Mesenchymal stem cell (in vitro differentiated cells and primary cell): Measurements from ENCODE around the gene NDUFA11.
"Not testable (repeated sequence)": the region's sequence is repeated elsewhere in the genome, so short reads cannot be mapped to it uniquely, and the experiment has no call there.

ENCODE experiments used
- DNase-seq: peaks from one replicate; pipeline ENCODE4 v3.0.0-alpha.2; 2013
- H2AFZ ChIP-seq: one replicate; pipeline ENCODE4 v1.6.1; 2013; ENCODE audit warnings: low read depth, mild to moderate bottlenecking, control low read depth, inconsistent platforms, low read length, moderate library complexity
- H2AK5ac ChIP-seq: 2 replicates; pipeline ENCODE4 v1.6.1; 2013; ENCODE audit warnings: low read length, moderate library complexity, mild to moderate bottlenecking, inconsistent platforms; ENCODE audit not compliant: severe bottlenecking
- H2BK120ac ChIP-seq: one replicate; pipeline ENCODE4 v1.6.1; 2013; ENCODE audit warnings: low read depth, mild to moderate bottlenecking, inconsistent platforms, low read length, moderate library complexity
- H2BK12ac ChIP-seq, 2 experiments: one replicate each; pipeline ENCODE4 v1.6.1; 2013; ENCODE audit warnings: inconsistent platforms in 2 of 2, low read length in 2 of 2, mild to moderate bottlenecking in 2 of 2, moderate library complexity in 2 of 2, control low read depth in 1 of 2
- H2BK15ac ChIP-seq: one replicate; pipeline ENCODE4 v1.6.1; 2013; ENCODE audit warnings: mild to moderate bottlenecking, low read depth, inconsistent platforms; ENCODE audit not compliant: poor library complexity, severe bottlenecking
- H2BK5ac ChIP-seq: 2 replicates; pipeline ENCODE4 v1.6.1; 2013; ENCODE audit warnings: low read depth, mild to moderate bottlenecking, low read length, control low read depth, inconsistent platforms; ENCODE audit not compliant: poor library complexity, severe bottlenecking
- H3K14ac ChIP-seq, 2 experiments: one replicate each; pipeline ENCODE4 v1.6.1; 2013; ENCODE audit warnings: inconsistent platforms in 2 of 2, low read length in 2 of 2, control low read depth in 1 of 2, mild to moderate bottlenecking in 1 of 2, moderate library complexity in 1 of 2
- H3K18ac ChIP-seq, 2 experiments: one replicate each; pipeline ENCODE4 v1.6.1; 2013; ENCODE audit warnings: inconsistent platforms in 2 of 2, low read length in 2 of 2, control low read depth in 1 of 2, low read depth in 1 of 2, mild to moderate bottlenecking in 1 of 2
- H3K23ac ChIP-seq, 2 experiments: one replicate each; pipeline ENCODE4 v1.6.1; 2013; ENCODE audit warnings: inconsistent platforms in 2 of 2, low read length in 2 of 2, mild to moderate bottlenecking in 2 of 2, moderate library complexity in 2 of 2, control low read depth in 1 of 2
- H3K27ac ChIP-seq: 2 replicates; pipeline ENCODE4 v1.5.1; 2013; ENCODE audit warnings: mild to moderate bottlenecking, moderate library complexity, low read length, control low read depth, inconsistent platforms; ENCODE audit not compliant: poor library complexity, severe bottlenecking
- H3K27me3 ChIP-seq, 2 experiments: 2 replicates each; pipeline versions ENCODE4 v1.6.1 to v1.7.0; 2013; ENCODE audit warnings: low read length in 2 of 2, mild to moderate bottlenecking in 2 of 2, moderate library complexity in 2 of 2, control low read depth in 1 of 2, inconsistent platforms in 1 of 2; ENCODE audit not compliant: control insufficient read depth in 1 of 2, insufficient read depth in 1 of 2
- H3K36me3 ChIP-seq, 2 experiments: 2 replicates each; pipeline versions ENCODE4 v1.6.1 to v1.7.0; 2013; ENCODE audit warnings: low read length in 2 of 2, control low read depth in 1 of 2, inconsistent platforms in 1 of 2, low read depth in 1 of 2, mild to moderate bottlenecking in 1 of 2; ENCODE audit not compliant: insufficient read depth in 2 of 2, control insufficient read depth in 1 of 2
- H3K4ac ChIP-seq, 2 experiments: one replicate each; pipeline ENCODE4 v1.6.1; 2013; ENCODE audit warnings: inconsistent platforms in 2 of 2, low read length in 2 of 2, mild to moderate bottlenecking in 2 of 2, moderate library complexity in 2 of 2, control low read depth in 1 of 2, low read depth in 1 of 2
- H3K4me1 ChIP-seq: 2 replicates; pipeline ENCODE4 v1.6.1; 2013; ENCODE audit warnings: low read depth, low read length, control low read depth; ENCODE audit not compliant: control insufficient read depth, insufficient read depth
- H3K4me2 ChIP-seq: 2 replicates; pipeline ENCODE4 v1.6.1; 2013; ENCODE audit warnings: low read length, mild to moderate bottlenecking, inconsistent platforms; ENCODE audit not compliant: poor library complexity, severe bottlenecking
- H3K4me3 ChIP-seq, 2 experiments: 2 replicates each; pipeline versions ENCODE4 v1.5.1 to v1.7.0; 2013; ENCODE audit warnings: low read length in 2 of 2, mild to moderate bottlenecking in 2 of 2, control low read depth in 1 of 2, low read depth in 1 of 2; ENCODE audit not compliant: insufficient read depth in 1 of 2
- H3K79me1 ChIP-seq: replicated peaks from 2 replicates; pipeline ENCODE4 v1.6.1; 2013; ENCODE audit warnings: mild to moderate bottlenecking, control low read depth, low read length, inconsistent platforms; ENCODE audit not compliant: poor library complexity, severe bottlenecking
- H3K9ac ChIP-seq: 2 replicates; pipeline ENCODE4 v1.7.0; 2013; ENCODE audit warnings: mild to moderate bottlenecking, low read length, moderate library complexity
- H3K9me3 ChIP-seq: 2 replicates; pipeline ENCODE4 v1.7.0; 2013; ENCODE audit warnings: mild to moderate bottlenecking, low read length; ENCODE audit not compliant: control insufficient read depth
- H4K8ac ChIP-seq: one replicate; pipeline ENCODE4 v1.6.1; 2013; ENCODE audit warnings: inconsistent platforms, mild to moderate bottlenecking, low read length, moderate library complexity
- H4K91ac ChIP-seq: one replicate; pipeline ENCODE4 v1.6.1; 2013; ENCODE audit warnings: mild to moderate bottlenecking, low read length, inconsistent platforms
- WGBS: methylation state at CpG from one replicate; pipeline ENCODE4 v1.1.7; 2013; ENCODE audit warnings: mixed read lengths; 5-methylcytosine and 5-hydroxymethylcytosine counted together

The NDUFA11 gene

GRCh38 chr19:5864013-5864720 lies 39.4 kb downstream of the NDUFA11 start:
- Histone ChIP-seq H3K4me2 (no peak overlapping the region), H2BK120ac (no peak overlapping the region), H3K27ac (no peak overlapping the region), H2BK5ac (no peak overlapping the region), H3K27me3 (peaks cover 0 to 42% of the 10 kb centered on the region in 2 experiments), H2BK12ac (no peak overlapping the region), H4K8ac (no peak overlapping the region), H3K4me1 (peaks cover 7% of the 10 kb centered on the region), H3K14ac (no peak overlapping the region), H2AFZ (no peak overlapping the region), H3K36me3 (no peaks in the 10 kb centered on the region), H3K4ac (no peak overlapping the region), H3K23ac (no peak overlapping the region), H3K9me3 (no peaks in the 10 kb centered on the region), H3K4me3 (no peak overlapping the region), H4K91ac (no peak overlapping the region), H3K18ac (no peak overlapping the region), H3K79me1 (no peaks in the 10 kb centered on the region), H3K9ac (no peak overlapping the region), H2BK15ac (no peak overlapping the region), H2AK5ac (no peak overlapping the region)
- WGBS, result 74% methylated on average over 9 of the region's 9 CpGs
- no peak for DNase-seq

GRCh38 chr19:5863030-5863665 lies 40.4 kb downstream of the NDUFA11 start:
- Histone ChIP-seq H3K27me3 (peaks cover 0 to 42% of the 10 kb centered on the region in 2 experiments), H3K4me3 (no peak overlapping the region), H3K18ac (no peak overlapping the region), H3K4ac (no peak overlapping the region), H4K91ac (no peak overlapping the region), H3K4me1 (peaks cover 7% of the 10 kb centered on the region), H2BK120ac (no peak overlapping the region), H3K36me3 (no peaks in the 10 kb centered on the region), H3K79me1 (no peaks in the 10 kb centered on the region), H3K23ac (no peak overlapping the region), H2BK15ac (peak overlapping the region; percentile 36), H2AFZ (no peak overlapping the region), H2BK12ac (no peak overlapping the region), H3K9ac (no peak overlapping the region), H3K9me3 (no peaks in the 10 kb centered on the region), H3K4me2 (no peak overlapping the region), H4K8ac (no peak overlapping the region), H2BK5ac (no peak overlapping the region), H2AK5ac (no peak overlapping the region), H3K27ac (no peak overlapping the region), H3K14ac (no peak overlapping the region)
- WGBS, result 75% methylated on average over 10 of the region's 11 CpGs
- DNase-seq, result no peak

- H3K27ac ChIP-seq, result no peak overlapping the region
- 86% methylated on average over 18 of the region's 18 CpGs for WGBS
These were observed 46.1 kb downstream of the NDUFA11 start for GRCh38 chr19:5857203-5858081.

GRCh38 chr19:5855151-5855550 lies 48.4 kb downstream of the NDUFA11 start:
- not testable (repeated sequence) for H2BK5ac ChIP-seq, H2BK12ac ChIP-seq, H3K14ac ChIP-seq, H3K4me2 ChIP-seq, H3K18ac ChIP-seq, H3K4me3 ChIP-seq, DNase-seq, H3K9ac ChIP-seq, H4K8ac ChIP-seq, H3K23ac ChIP-seq, H3K9me3 ChIP-seq, H3K4ac ChIP-seq, H3K36me3 ChIP-seq, H3K79me1 ChIP-seq, H2BK15ac ChIP-seq, H3K4me1 ChIP-seq, H2AFZ ChIP-seq, H2AK5ac ChIP-seq, H2BK120ac ChIP-seq, H4K91ac ChIP-seq, H3K27ac ChIP-seq
- 90% methylated on average over 9 of the region's 9 CpGs for WGBS
- peaks cover 24 to 50% of the 10 kb centered on the region in 2 experiments for H3K27me3 ChIP-seq

More at GRCh38 chr19:5857203-5858081, 46.1 kb downstream of the NDUFA11 start:
- Histone ChIP-seq H3K14ac (no peak overlapping the region), H3K79me1 (no peaks in the 10 kb centered on the region), H3K36me3 (no peaks in the 10 kb centered on the region), H4K8ac (no peak overlapping the region), H2BK12ac (no peak overlapping the region), H2AFZ (no peak overlapping the region), H3K4ac (no peak overlapping the region), H3K4me3 (no peak overlapping the region), H3K4me1 (peaks cover 7% of the 10 kb centered on the region), H2BK120ac (no peak overlapping the region), H3K9me3 (no peaks in the 10 kb centered on the region), H3K9ac (no peak overlapping the region), H3K4me2 (no peak overlapping the region), H2BK5ac (no peak overlapping the region), H2BK15ac (no peak overlapping the region), H2AK5ac (no peak overlapping the region), H3K18ac (no peak overlapping the region), H3K27me3 (peaks cover 24 to 42% of the 10 kb centered on the region in 2 experiments), H4K91ac (no peak overlapping the region), H3K23ac (no peak overlapping the region)
- DNase-seq, result no peak
